OCI-LY7 (cell line): ENCODE data around the gene ADCYAP1. TPM values are rescaled to one million over a fixed set of nuclear protein-coding genes. Genes with fewer than 3 reads are reported as not detected.

Source experiments
- BruUV-seq: library from RNA; stranded (reverse); fragments of 400-500 nt; replicated peaks from 2 replicates; lab custom pipeline; 2021; lab: Mats Ljungman, UMichigan
- CTCF ChIA-PET: fragments of 300-600 bp; sonication (Branson Sonifier 250); formaldehyde crosslinking; loops from one replicate; lab custom pipeline; 2022; ENCODE audit warnings: antibody characterized with exemption; ENCODE audit not compliant: unreplicated experiment; lab: Charles Lee
- POLR2A ChIA-PET: fragments of 300-600 bp; sonication (Branson Sonifier 250); formaldehyde crosslinking; loops from one replicate; lab custom pipeline; 2022; ENCODE audit warnings: antibody characterized with exemption; lab: Charles Lee
- DNase-seq: peaks from one replicate; pipeline ENCODE4 v3.0.0-alpha.2; 2015; ENCODE audit warnings: low spot score
- H2AFZ ChIP-seq: fragments of 200-600 bp; sonication (generic), shearing (Covaris generic); 2 replicates; pipeline ENCODE4 v1.6.1; 2014; ENCODE audit warnings: mild to moderate bottlenecking, antibody characterized with exemption, low read length, moderate library complexity
- H3K27ac ChIP-seq: fragments of 200-600 bp; sonication (generic); 2 replicates; pipeline ENCODE4 v1.5.1; 2014; ENCODE audit warnings: mixed run types, low read depth, mild to moderate bottlenecking, moderate library complexity, low read length, inconsistent platforms; ENCODE audit not compliant: poor library complexity, severe bottlenecking
- H3K36me3 ChIP-seq: fragments of 200-600 bp; sonication (generic); 2 replicates; pipeline ENCODE4 v1.6.1; 2014; ENCODE audit warnings: mild to moderate bottlenecking, antibody characterized with exemption, low read length, moderate library complexity, mixed read lengths; ENCODE audit not compliant: insufficient read depth
- H3K4me1 ChIP-seq: fragments of 200-600 bp; sonication (generic); 2 replicates; pipeline ENCODE4 v1.5.1; 2014; ENCODE audit warnings: mild to moderate bottlenecking, low read length; ENCODE audit not compliant: insufficient read depth, poor library complexity, severe bottlenecking
- H3K4me2 ChIP-seq: fragments of 200-600 bp; sonication (generic); 2 replicates; pipeline ENCODE4 v1.6.1; 2014; ENCODE audit warnings: mild to moderate bottlenecking, low read length
- H3K4me3 ChIP-seq: fragments of 200-600 bp; sonication (generic); 2 replicates; pipeline ENCODE4 v1.5.1; 2014; ENCODE audit warnings: mild to moderate bottlenecking, low read depth, low read length; ENCODE audit not compliant: poor library complexity, severe bottlenecking
- H3K79me2 ChIP-seq: fragments of 200-600 bp; sonication (generic); 2 replicates; pipeline ENCODE4 v1.6.1; 2016; ENCODE audit warnings: low read depth, mild to moderate bottlenecking, low read length, moderate library complexity, mixed read lengths; ENCODE audit not compliant: insufficient read depth
- H3K9me2 ChIP-seq: fragments of 200-600 bp; sonication (generic); 2 replicates; pipeline ENCODE4 v1.6.1; 2016; ENCODE audit warnings: mild to moderate bottlenecking, low read length, mixed read lengths; ENCODE audit not compliant: insufficient read depth
- H3K9me3 ChIP-seq: fragments of 200-600 bp; sonication (generic); 2 replicates; pipeline ENCODE4 v1.6.1; 2014; ENCODE audit warnings: mild to moderate bottlenecking, mixed run types, low read length, mixed read lengths
- H4K20me1 ChIP-seq: fragments of 200-600 bp; sonication (generic); 2 replicates; pipeline ENCODE4 v1.6.1; 2014; ENCODE audit warnings: mild to moderate bottlenecking, antibody characterized with exemption, low read length, moderate library complexity, mixed read lengths; ENCODE audit not compliant: insufficient read depth
- CTCF ChIP-seq: fragments of 200-600 bp; sonication (generic); conservative IDR thresholded peaks from 2 replicates; pipeline ENCODE4 v1.5.1; 2014; ENCODE audit warnings: mild to moderate bottlenecking, antibody characterized with exemption, low read length, moderate library complexity, mixed read lengths
- EZH2phosphoT487 ChIP-seq: fragments of 200-600 bp; sonication (generic); IDR thresholded peaks from 2 replicates; pipeline ENCODE4 v1.6.1; 2018; ENCODE audit warnings: low read depth, borderline replicate concordance, mild to moderate bottlenecking, mixed run types, antibody characterized with exemption, low read length, moderate library complexity, mixed read lengths
- intact Hi-C: fragments of 100-400 bp; cut with micrococcal nuclease; formaldehyde crosslinking; loops from one replicate; pipeline ENCODE4 v1.10.0; 2022; ENCODE audit not compliant: unreplicated experiment
- total RNA-seq, 2 experiments: library from RNA; depleted of rRNA in 1 of 2; stranded (reverse); fragments of >200 nt in 1 of 2; shearing (Covaris generic) in 1 of 2; gene quantifications; 2 replicates each; pipeline ENCODE4 v1.2.3, GENCODE V29; 2014 to 2022

Gene ADCYAP1
- total RNA-seq, 2 experiments from 2014 or later: not detected

- ChIA-PET POLR2A (no interaction called here), CTCF (no interaction called here)
- Histone ChIP-seq H3K9me2 (no peaks in the 10 kb centered on the region), H2AFZ (no peak overlapping the region), H3K4me1 (no peaks in the 10 kb centered on the region), H3K4me3 (no peak overlapping the region), H3K36me3 (no peaks in the 10 kb centered on the region), H3K27ac (no peak overlapping the region), H4K20me1 (no peaks in the 10 kb centered on the region), H3K79me2 (no peaks in the 10 kb centered on the region), H3K4me2 (no peak overlapping the region), H3K9me3 (no peaks in the 10 kb centered on the region)
- intact Hi-C loops: no loop called here
- no peak for DNase-seq
- TF ChIP-seq CTCF (no peak), EZH2phosphoT487 (no peak)
- no TSS peak for BruUV-seq
These were observed 34.5 kb downstream of the ADCYAP1 start for GRCh38 chr18:939166-939565.

- no peaks in the 10 kb centered on the region for H3K36me3 ChIP-seq
- no peaks in the 10 kb centered on the region for H3K79me2 ChIP-seq
- no peaks in the 10 kb centered on the region for H4K20me1 ChIP-seq
- DNase-seq: no peak
- no peaks in the 10 kb centered on the region for H3K4me1 ChIP-seq
- POLR2A ChIA-PET: interaction anchor here (0.6 kb wide), 1 partner anchor 91 kb away, joined by 3 read pairs; no protein-coding TSS in a partner anchor
- H3K9me2 ChIP-seq: no peaks in the 10 kb centered on the region
- H3K4me2 ChIP-seq: no peak overlapping the region
- no peak for TF ChIP-seq EZH2phosphoT487
- no peak for TF ChIP-seq CTCF
- H3K9me3 ChIP-seq: no peaks in the 10 kb centered on the region
- no peak overlapping the region for H2AFZ ChIP-seq
- no TSS peak for BruUV-seq
- H3K4me3 ChIP-seq: no peak overlapping the region
- intact Hi-C loops: no loop called here
- CTCF ChIA-PET: no interaction called here
- no peak overlapping the region for H3K27ac ChIP-seq
These were observed 35.3 kb downstream of the ADCYAP1 start for GRCh38 chr18:939958-940357.

- Histone ChIP-seq H4K20me1 (no peaks in the 10 kb centered on the region), H3K4me3 (no peak overlapping the region), H3K4me1 (no peaks in the 10 kb centered on the region), H3K4me2 (no peak overlapping the region), H3K27ac (no peak overlapping the region), H3K79me2 (no peaks in the 10 kb centered on the region), H3K36me3 (no peaks in the 10 kb centered on the region), H2AFZ (no peak overlapping the region), H3K9me3 (no peaks in the 10 kb centered on the region), H3K9me2 (no peaks in the 10 kb centered on the region)
- CTCF ChIA-PET: no interaction called here
- intact Hi-C loops: no loop called here
- no TSS peak for BruUV-seq
- TF ChIP-seq EZH2phosphoT487 (no peak), CTCF (no peak)
- POLR2A ChIA-PET: no interaction called here
- no peak for DNase-seq
These were observed 36.7 kb downstream of the ADCYAP1 start for GRCh38 chr18:941331-941730.
